Hepatocyte (in vitro differentiated cells): ENCODE data around the gene SCG3. TPM values are rescaled to one million over a fixed set of nuclear protein-coding genes. Genes with fewer than 3 reads are reported as not detected.

ENCODE experiments used
- DNase-seq: peaks from one replicate; pipeline ENCODE4 v3.0.0-alpha.2; 2016; ENCODE audit warnings: low spot score
- H2AFZ ChIP-seq: fragments of 200-600 bp; sonication (generic); 2 replicates; pipeline ENCODE4 v1.6.0; 2016; ENCODE audit warnings: antibody characterized with exemption, mild to moderate bottlenecking
- H3K27ac ChIP-seq: fragments of 200-600 bp; sonication (generic); 2 replicates; pipeline ENCODE4 v1.5.1; 2016; ENCODE audit warnings: mild to moderate bottlenecking
- H3K27me3 ChIP-seq: fragments of 200-600 bp; sonication (generic); 2 replicates; pipeline ENCODE4 v1.6.1; 2016
- H3K36me3 ChIP-seq: fragments of 200-600 bp; sonication (generic); replicated peaks from 2 replicates; pipeline ENCODE4 v1.5.1; 2016; ENCODE audit warnings: low read depth; ENCODE audit not compliant: insufficient read depth
- H3K4me1 ChIP-seq: fragments of 200-600 bp; sonication (generic); 2 replicates; pipeline ENCODE4 v1.5.1; 2016; ENCODE audit warnings: mild to moderate bottlenecking, moderate library complexity; ENCODE audit not compliant: insufficient read depth
- H3K4me2 ChIP-seq: fragments of 200-600 bp; sonication (generic); 2 replicates; pipeline ENCODE4 v1.6.0; 2016
- H3K4me3 ChIP-seq: fragments of 200-600 bp; sonication (generic); 2 replicates; pipeline ENCODE4 v1.5.1; 2016; ENCODE audit warnings: mild to moderate bottlenecking
- H3K79me2 ChIP-seq: fragments of 200-600 bp; sonication (generic); 2 replicates; pipeline ENCODE4 v1.6.0; 2017; ENCODE audit warnings: mild to moderate bottlenecking
- H3K9me2 ChIP-seq: fragments of 200-600 bp; sonication (generic); replicated peaks from 2 replicates; pipeline ENCODE4 v1.6.0; 2017; ENCODE audit warnings: mild to moderate bottlenecking; ENCODE audit not compliant: insufficient read depth
- H3K9me3 ChIP-seq: fragments of 200-600 bp; sonication (generic); 2 replicates; pipeline ENCODE4 v1.5.1; 2016; ENCODE audit warnings: low read depth, mild to moderate bottlenecking
- H4K20me1 ChIP-seq: fragments of 200-600 bp; sonication (generic); 2 replicates; pipeline ENCODE4 v1.6.0; 2016; ENCODE audit warnings: mild to moderate bottlenecking; ENCODE audit not compliant: insufficient read depth, poor library complexity, severe bottlenecking
- EZH2 ChIP-seq: fragments of 200-600 bp; sonication (generic); IDR thresholded peaks from 2 replicates; pipeline ENCODE4 v1.6.1; 2016; ENCODE audit warnings: antibody characterized with exemption, mild to moderate bottlenecking, borderline replicate concordance
- EZH2phosphoT487 ChIP-seq: fragments of 200-600 bp; sonication (generic); IDR thresholded peaks from one replicate; pipeline ENCODE4 v1.6.1; 2018; ENCODE audit warnings: antibody characterized with exemption, mild to moderate bottlenecking, low read depth, moderate library complexity; ENCODE audit not compliant: unreplicated experiment, severe bottlenecking
- WGBS: methylation state at CpG from one replicate; pipeline ENCODE4 v1.1.6; 2016; ENCODE audit warnings: low lambda C conversion rate; ENCODE audit errors: missing lambda C conversion rate; 5-methylcytosine and 5-hydroxymethylcytosine counted together
- polyA plus RNA-seq: library from polyadenylated mRNA; unstranded; fragments of >200 nt; fragmentation: Nextera tagmentation; extraction: Ambion mirVana; gene quantifications from 2 replicates; pipeline ENCODE4 v1.2.1, GENCODE V29; 2016
- total RNA-seq: library from RNA; depleted of rRNA; stranded (reverse); fragments of >200 nt; gene quantifications from 2 replicates; pipeline ENCODE4 v1.2.3, GENCODE V29; 2014
- TF ChIP-seq, protein P1 (sequence below): fragments of 200-600 bp; sonication (generic); IDR thresholded peaks from 2 replicates; pipeline ENCODE4 v1.5.1; 2016; ENCODE audit warnings: antibody characterized with exemption, mild to moderate bottlenecking; ENCODE audit not compliant: poor library complexity

Gene SCG3
- total and polyA plus RNA-seq, 2 experiments from 2014 or later = 0.11 to 0.20 TPM

DNA sequence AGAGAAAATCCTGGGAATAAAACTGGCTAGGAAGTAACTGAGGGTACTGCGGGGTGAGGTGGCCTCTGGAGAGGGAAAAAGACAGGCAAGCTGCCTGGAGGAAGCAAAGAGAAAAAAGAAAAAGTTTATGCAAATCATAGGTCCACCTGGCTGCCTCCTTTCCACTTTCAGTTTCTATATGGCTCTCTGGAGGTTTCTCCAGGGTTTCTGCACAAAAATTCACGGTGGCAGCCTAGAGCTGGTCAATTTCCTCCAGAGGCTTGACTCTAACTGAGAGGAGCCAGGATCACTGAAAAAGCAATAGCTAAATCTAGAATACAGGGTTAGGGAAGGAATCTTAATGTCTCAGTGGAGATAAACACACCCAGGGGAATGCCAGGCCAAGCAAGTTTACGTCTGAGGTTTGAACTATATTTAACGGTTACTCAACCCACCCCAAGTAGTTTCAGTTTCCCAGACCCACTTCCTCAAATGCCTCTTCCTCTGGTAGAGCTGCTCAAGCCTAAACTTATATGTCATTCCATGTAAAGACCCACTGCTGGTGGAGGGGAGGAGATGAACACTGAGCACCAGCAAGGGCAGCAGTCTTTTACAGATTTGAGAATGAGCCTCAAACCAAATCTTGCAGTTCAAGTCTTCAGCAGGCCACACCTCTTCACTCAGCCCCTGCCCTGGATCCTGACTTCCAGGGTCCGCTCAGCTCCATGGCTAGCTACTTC is 50.4 kb downstream of the SCG3 start:
- H3K27me3 ChIP-seq = peaks cover 13% of the 10 kb centered on the region
- H2AFZ ChIP-seq = peak overlapping the region; percentile 5
- WGBS = 66% methylated on average over 5 of the region's 5 CpGs
- peaks cover 3% of the 10 kb centered on the region for H3K79me2 ChIP-seq
- no peaks in the 10 kb centered on the region for H3K36me3 ChIP-seq
- no peaks in the 10 kb centered on the region for H4K20me1 ChIP-seq
- peak overlapping the region; percentile 22 for H3K27ac ChIP-seq
- no peaks in the 10 kb centered on the region for H3K9me2 ChIP-seq
- H3K4me1 ChIP-seq = peaks cover 3% of the 10 kb centered on the region
- H3K4me3 ChIP-seq = no peak overlapping the region
- H3K4me2 ChIP-seq = peak overlapping the region; percentile 66
- DNase-seq = no peak
- TF ChIP-seq, protein P1, sequence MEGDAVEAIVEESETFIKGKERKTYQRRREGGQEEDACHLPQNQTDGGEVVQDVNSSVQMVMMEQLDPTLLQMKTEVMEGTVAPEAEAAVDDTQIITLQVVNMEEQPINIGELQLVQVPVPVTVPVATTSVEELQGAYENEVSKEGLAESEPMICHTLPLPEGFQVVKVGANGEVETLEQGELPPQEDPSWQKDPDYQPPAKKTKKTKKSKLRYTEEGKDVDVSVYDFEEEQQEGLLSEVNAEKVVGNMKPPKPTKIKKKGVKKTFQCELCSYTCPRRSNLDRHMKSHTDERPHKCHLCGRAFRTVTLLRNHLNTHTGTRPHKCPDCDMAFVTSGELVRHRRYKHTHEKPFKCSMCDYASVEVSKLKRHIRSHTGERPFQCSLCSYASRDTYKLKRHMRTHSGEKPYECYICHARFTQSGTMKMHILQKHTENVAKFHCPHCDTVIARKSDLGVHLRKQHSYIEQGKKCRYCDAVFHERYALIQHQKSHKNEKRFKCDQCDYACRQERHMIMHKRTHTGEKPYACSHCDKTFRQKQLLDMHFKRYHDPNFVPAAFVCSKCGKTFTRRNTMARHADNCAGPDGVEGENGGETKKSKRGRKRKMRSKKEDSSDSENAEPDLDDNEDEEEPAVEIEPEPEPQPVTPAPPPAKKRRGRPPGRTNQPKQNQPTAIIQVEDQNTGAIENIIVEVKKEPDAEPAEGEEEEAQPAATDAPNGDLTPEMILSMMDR = no peak
- TF ChIP-seq EZH2phosphoT487 (no peak), EZH2 (no peak)
- no peaks in the 10 kb centered on the region for H3K9me3 ChIP-seq

DNA sequence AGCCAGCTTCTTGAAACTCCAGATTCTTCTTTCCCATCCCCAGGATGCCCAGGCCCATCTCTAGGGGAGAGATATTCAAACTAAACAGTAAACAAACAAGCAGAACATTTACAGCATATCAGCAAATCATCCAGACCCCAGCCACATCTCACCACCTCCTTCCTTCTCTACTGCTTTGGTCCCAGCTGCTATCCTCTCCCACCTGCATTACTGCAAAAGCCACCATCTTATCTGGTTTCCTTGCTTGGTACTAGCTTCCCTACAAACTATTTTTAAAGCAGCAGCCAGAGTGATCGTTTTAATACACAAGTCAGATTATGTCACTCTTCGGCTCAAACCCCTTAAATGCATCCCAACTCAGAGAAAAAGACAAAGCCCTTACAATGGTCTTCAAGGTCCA is 51.3 kb downstream of the SCG3 start:
- WGBS = 89% methylated on average over 2 of the region's 2 CpGs
- H3K4me3 ChIP-seq = no peak overlapping the region
- no peak for DNase-seq

DNA sequence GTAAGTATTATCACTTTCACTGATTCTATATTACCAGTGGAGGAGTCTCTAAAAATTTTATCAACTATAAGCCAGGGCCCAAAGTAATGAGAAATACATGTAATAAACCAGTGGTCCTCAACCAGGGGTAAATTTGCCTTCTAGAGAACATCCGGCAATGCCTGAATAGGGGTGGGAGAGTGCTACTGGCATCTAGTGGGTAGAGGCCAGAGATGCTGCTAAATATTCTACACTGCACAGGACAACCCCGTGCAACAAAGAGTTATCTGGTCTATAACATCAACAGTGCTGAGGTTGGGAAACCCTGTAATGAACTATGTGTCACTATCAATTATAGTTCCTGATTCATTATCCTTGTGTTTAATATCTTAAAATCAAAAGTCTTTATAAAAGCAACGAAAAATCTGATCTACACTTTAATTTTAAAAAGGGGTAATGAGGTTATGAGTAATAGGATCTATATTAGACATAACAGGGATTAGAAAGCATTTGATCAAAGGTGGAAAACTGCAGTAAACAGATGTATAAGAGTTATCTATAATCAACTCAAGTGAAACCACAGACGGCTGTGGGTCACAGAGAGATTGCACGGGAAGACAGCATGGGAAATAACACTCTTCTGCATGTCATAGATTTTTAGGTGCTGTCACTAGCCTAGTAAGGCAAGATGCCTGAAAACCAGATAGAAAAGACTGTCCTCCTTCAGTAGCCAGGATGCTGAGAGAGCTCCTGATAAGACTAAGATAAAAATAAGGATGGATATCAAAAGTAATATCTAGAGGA is 54.1 kb downstream of the SCG3 start:
- TF ChIP-seq, protein P1 = no peak
- TF ChIP-seq EZH2 (no peak), EZH2phosphoT487 (no peak)
- no peaks in the 10 kb centered on the region for H3K36me3 ChIP-seq
- H3K79me2 ChIP-seq = peaks cover 3% of the 10 kb centered on the region
- 70% methylated on average over 5 of the region's 5 CpGs for WGBS
- peaks cover 19% of the 10 kb centered on the region for H3K27me3 ChIP-seq
- H2AFZ ChIP-seq = no peak overlapping the region
- no peaks in the 10 kb centered on the region for H3K9me3 ChIP-seq
- H3K27ac ChIP-seq = no peak overlapping the region
- H3K4me3 ChIP-seq = no peak overlapping the region
- no peak for DNase-seq
- no peaks in the 10 kb centered on the region for H3K9me2 ChIP-seq
- peaks cover 6% of the 10 kb centered on the region for H3K4me1 ChIP-seq
- no peaks in the 10 kb centered on the region for H4K20me1 ChIP-seq
- H3K4me2 ChIP-seq = no peak overlapping the region

More for the DNA sequence above, 51.3 kb downstream of the SCG3 start:
- Histone ChIP-seq H2AFZ (no peak overlapping the region), H4K20me1 (no peaks in the 10 kb centered on the region), H3K9me3 (no peaks in the 10 kb centered on the region), H3K79me2 (peaks cover 3% of the 10 kb centered on the region), H3K4me2 (no peak overlapping the region), H3K27ac (no peak overlapping the region), H3K36me3 (no peaks in the 10 kb centered on the region), H3K9me2 (no peaks in the 10 kb centered on the region), H3K27me3 (peaks cover 13% of the 10 kb centered on the region), H3K4me1 (peaks cover 6% of the 10 kb centered on the region)
- TF ChIP-seq EZH2phosphoT487 (no peak), EZH2 (no peak)
- TF ChIP-seq, protein P1 = no peak
